C4-2B (cell line): Measurements from ENCODE around the gene FBXL15.

ENCODE experiments used
- H3K27ac ChIP-seq: fragments of 450-650 bp; 2 replicates; pipeline ENCODE4 v1.5.1; 2017
- ZFX ChIP-seq: fragments of 450-650 bp; IDR thresholded peaks from 2 replicates; pipeline ENCODE4 v1.6.1; 2017
- TF ChIP-seq, protein P1 (sequence below): fragments of 450-650 bp; conservative IDR thresholded peaks from 2 replicates; pipeline ENCODE4 v1.5.1; 2017; ENCODE audit warnings: mild to moderate bottlenecking

Gene FBXL15

GRCh38 chr10:102413806-102414561 is 6.7 kb upstream of the FBXL15 start:
- no peak overlapping the region for H3K27ac ChIP-seq
- TF ChIP-seq, protein P1, sequence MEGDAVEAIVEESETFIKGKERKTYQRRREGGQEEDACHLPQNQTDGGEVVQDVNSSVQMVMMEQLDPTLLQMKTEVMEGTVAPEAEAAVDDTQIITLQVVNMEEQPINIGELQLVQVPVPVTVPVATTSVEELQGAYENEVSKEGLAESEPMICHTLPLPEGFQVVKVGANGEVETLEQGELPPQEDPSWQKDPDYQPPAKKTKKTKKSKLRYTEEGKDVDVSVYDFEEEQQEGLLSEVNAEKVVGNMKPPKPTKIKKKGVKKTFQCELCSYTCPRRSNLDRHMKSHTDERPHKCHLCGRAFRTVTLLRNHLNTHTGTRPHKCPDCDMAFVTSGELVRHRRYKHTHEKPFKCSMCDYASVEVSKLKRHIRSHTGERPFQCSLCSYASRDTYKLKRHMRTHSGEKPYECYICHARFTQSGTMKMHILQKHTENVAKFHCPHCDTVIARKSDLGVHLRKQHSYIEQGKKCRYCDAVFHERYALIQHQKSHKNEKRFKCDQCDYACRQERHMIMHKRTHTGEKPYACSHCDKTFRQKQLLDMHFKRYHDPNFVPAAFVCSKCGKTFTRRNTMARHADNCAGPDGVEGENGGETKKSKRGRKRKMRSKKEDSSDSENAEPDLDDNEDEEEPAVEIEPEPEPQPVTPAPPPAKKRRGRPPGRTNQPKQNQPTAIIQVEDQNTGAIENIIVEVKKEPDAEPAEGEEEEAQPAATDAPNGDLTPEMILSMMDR = no peak
- TF ChIP-seq ZFX = no peak

- TF ChIP-seq ZFX = no peak
- TF ChIP-seq, protein P1 = no peak
- H3K27ac ChIP-seq = no peak overlapping the region
Observed at GRCh38 chr10:102414749-102415148, 5.9 kb upstream of the FBXL15 start.

DNA sequence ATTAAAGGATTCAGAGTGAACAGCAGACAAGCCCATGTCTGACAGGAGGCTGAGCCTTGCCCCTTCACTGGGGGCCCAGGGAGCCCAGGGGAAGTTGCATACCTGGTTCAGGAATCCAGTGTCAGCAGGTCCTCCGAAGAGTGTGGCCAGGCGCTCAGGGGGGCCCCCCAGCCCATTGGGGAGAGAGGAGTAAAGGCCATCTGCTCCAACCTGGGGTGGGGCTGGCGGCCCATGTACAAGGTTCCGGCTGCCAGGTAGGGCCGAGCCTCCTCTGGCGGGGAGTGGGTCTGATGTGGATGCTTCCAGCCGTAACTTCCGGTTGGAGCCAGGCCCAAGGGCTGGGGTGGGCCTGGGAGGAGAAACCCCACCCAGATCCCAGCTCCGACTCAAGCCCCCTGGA is 4.4 kb upstream of the FBXL15 start:
- H3K27ac ChIP-seq = no peak overlapping the region
- TF ChIP-seq ZFX = no peak
- TF ChIP-seq, protein P1 = no peak

GRCh38 chr10:102416695-102417094 is 3.9 kb upstream of the FBXL15 start:
- TF ChIP-seq, protein P1 = no peak
- TF ChIP-seq ZFX = no peak
- no peak overlapping the region for H3K27ac ChIP-seq

DNA sequence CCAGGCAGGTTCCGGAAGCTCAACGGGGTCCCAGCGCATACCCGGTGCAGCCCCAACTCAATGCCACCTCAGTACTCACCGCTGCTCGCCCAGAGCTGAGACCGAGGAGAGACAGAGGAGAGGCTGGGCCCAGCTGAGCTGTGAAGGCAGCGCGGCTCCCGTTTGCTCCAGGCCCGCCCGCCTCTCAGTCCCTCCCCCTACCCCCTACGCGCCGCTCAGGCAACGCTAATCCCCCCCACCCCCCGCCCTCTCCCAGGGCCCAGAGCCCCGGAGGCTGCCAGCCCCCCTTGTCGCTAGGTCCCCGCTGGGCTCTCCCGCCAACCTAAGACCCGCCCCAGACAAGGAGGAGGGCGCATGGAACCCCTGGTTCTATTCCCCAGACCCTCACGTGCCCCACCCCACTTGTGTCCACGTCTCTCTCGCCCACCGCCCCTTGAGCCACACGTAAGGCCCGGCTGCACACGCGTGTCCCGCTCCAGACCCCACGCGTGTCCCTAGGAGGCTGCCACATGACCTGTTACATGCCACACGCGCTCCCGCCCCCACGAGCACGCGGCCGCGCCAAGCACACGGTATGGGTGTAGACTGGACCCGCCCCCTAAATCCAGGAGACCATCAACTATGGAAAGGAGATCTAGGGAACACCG is 1.9 kb upstream of the FBXL15 start, which contains the start of gene PSD:
PSD (minus strand) TSS at position 164 of the 647 bp plus-strand sequence. CDS start 1,747 bp downstream, outside the sequence.
- TF ChIP-seq, protein P1 = no peak
- TF ChIP-seq ZFX = no peak
- no peak within 1 kb of the TSS for H3K27ac ChIP-seq

GRCh38 chr10:102419269-102420180 is 1.1 kb upstream of the FBXL15 start:
- H3K27ac ChIP-seq = peak overlapping the region; percentile 93
- TF ChIP-seq, protein P1 = no peak
- TF ChIP-seq ZFX = no peak
